GM12875 (cell line): ENCODE measurements around the gene AFAP1L2.
"Not testable (repeated sequence)": the region's sequence is repeated elsewhere in the genome, so short reads cannot be mapped to it uniquely, and the experiment has no call there.

Source experiments
- H3K4me3 ChIP-seq: one replicate; pipeline ENCODE4 v1.5.1; 2011; ENCODE audit warnings: low read depth, low read length, control low read depth
- TF ChIP-seq, protein P1 (sequence below): IDR thresholded peaks from 2 replicates; pipeline ENCODE4 v1.5.1; 2011; ENCODE audit warnings: low read depth, mild to moderate bottlenecking, control low read depth, inconsistent platforms, low read length, moderate library complexity, borderline replicate concordance; ENCODE audit not compliant: insufficient read depth

Gene AFAP1L2

DNA sequence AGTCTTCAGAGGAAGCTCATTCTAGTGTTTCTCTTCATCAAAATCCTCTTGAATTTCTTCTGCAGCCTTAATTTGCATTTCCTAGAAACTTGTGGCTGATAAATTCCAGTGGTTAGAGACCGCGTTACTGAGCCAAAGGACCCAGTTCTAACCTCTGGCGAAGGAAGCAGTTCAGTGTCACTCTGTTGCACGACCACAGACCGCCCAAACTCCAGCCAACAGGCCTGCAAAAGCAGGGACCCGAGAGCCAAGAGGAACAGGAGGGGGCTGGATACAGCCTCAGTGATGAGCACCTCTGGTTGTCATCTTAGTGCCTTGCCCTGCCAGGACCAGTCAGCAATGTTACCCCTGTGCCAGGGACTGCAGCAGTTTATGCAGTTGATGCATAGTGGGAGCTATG is 70.0 kb downstream of the AFAP1L2 start:
- no peak overlapping the region for H3K4me3 ChIP-seq
- TF ChIP-seq, protein P1, sequence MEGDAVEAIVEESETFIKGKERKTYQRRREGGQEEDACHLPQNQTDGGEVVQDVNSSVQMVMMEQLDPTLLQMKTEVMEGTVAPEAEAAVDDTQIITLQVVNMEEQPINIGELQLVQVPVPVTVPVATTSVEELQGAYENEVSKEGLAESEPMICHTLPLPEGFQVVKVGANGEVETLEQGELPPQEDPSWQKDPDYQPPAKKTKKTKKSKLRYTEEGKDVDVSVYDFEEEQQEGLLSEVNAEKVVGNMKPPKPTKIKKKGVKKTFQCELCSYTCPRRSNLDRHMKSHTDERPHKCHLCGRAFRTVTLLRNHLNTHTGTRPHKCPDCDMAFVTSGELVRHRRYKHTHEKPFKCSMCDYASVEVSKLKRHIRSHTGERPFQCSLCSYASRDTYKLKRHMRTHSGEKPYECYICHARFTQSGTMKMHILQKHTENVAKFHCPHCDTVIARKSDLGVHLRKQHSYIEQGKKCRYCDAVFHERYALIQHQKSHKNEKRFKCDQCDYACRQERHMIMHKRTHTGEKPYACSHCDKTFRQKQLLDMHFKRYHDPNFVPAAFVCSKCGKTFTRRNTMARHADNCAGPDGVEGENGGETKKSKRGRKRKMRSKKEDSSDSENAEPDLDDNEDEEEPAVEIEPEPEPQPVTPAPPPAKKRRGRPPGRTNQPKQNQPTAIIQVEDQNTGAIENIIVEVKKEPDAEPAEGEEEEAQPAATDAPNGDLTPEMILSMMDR, result no peak

DNA sequence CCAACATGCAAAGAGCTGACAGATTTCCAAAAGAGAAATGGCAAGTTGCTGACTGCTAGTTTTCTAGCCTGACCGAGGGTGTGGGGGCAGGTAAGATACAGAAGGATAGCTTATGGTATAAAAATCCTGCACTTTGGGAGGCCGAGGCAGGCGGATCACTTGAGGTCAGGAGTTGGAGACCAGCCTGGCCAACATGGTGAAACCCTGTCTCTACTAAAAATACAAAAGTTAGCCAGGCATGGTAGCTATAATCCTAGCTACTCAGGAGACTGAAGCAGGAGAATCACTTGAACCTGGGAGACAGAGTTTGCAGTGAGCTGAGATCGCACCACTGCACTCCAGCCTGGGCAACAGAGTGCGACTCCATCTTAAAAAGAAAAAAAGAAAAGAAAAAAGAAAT is 70.9 kb downstream of the AFAP1L2 start:
- not testable (repeated sequence) for H3K4me3 ChIP-seq

DNA sequence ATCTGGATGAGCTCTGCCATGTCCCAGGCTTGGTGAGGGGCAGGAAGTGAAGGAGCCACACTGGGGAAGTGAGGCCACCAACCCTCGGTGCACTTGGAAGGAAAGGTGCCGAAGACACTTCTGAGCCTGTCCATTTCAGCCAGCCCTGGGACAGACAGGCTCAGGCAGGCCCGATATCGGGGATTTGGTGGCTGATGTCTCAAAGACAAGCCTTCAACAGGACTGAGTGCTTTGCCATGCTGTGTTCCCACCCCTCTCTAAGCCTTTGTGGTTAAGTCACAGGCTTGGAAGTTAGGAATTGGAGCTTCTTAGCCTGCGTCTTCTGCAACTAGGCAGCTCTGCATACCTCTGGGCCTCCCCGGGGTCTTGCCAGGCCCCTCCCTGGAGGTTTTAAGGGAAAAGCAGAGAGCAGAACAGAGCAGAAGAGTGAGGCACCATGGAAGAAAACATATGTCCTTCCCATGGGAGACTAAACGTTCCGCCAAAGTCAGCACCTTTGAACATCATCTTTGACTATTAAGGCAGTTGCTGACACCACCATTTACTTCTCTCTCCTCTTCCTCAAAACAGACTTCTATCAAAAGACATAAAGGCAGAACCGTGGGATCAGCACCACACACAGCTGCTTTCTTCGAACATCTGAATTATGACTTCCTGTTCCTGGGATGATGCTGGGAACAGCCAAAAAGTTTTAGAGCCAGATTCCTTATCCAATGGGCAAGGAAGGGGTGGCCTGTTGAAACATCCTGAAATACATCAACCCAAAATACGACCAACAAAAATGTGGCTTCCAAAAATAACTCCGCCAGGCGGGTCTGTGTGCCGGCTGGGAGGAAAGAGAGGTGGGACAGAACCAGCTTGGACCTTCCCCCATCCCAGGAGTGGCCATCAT is 71.8 kb downstream of the AFAP1L2 start:
- TF ChIP-seq, protein P1, result no peak
- no peak overlapping the region for H3K4me3 ChIP-seq

DNA sequence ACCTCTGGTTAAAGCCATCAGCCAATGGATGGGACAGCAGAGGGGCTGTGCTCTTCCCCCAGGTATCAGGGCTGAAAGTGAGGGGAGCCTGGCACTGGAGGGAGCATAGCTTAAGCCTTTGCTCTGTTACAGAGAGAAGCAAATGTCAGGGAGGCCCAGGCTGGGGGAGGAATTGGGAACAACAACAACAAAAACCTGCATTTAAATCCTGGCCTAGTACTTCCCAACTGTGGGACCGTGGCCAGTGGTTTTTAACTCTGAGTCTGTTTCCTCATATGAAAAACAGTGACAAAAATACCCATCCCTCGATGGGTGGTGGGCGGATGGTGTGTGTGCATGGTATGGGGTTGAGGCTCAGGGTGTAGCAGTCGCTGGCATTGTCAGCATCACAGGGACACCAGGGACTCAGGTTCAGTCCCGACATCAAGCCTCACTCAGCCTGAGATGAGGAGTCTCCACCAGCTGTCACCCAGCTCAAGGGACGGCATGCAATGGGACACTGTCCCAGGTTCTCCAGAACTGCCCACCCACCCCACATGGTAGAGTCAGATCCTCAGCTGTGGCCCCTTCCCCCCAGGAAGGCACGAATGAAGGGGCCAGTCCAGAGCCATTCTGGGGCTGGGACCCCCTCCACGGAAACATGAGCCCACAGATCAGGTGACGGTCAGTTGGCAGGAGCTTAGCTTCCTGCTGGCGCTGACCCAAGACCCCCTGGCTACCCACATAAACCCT is 74.5 kb downstream of the AFAP1L2 start:
- TF ChIP-seq, protein P1, result no peak
- H3K4me3 ChIP-seq, result no peak overlapping the region

DNA sequence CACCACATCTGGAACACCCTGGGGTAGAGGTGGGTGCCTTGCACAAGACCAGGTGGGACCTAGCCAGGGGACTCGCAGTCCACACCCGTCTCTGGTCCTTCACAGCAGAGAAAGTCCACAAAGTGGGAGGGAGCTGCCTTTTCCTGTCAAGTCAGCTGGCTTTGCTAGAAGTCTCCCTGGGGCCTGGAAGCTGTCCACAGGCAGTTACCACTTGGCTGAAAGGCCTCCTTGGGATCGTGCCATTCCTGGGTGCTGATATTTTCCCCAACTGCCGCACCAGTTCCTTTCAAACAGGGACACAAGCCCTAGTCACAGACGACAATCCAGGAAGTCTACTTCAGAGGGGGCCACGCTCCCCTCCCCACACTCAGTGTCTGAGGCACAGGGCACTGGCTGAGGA is 75.4 kb downstream of the AFAP1L2 start:
- H3K4me3 ChIP-seq, result no peak overlapping the region
- TF ChIP-seq, protein P1, result no peak

DNA sequence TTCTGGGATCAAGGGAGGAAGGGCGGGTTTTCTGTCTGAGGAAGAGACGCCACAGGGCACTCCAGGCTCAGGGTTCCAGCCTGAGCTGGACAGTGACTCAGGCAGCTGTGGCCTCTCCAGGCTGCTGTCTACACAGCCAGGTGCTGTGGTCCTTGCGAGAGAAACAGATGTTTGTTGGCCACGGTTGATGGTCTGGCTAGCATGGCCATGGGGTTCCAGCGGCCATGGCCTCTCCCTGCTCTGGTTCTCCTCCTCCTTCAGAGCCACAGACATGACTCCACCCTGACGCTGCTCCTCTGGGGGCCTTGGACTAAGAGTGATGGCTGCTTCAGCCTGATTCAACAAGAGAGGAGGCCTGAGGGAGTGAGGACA is 75.9 kb downstream of the AFAP1L2 start:
- H3K4me3 ChIP-seq, result no peak overlapping the region
- TF ChIP-seq, protein P1, result no peak

DNA sequence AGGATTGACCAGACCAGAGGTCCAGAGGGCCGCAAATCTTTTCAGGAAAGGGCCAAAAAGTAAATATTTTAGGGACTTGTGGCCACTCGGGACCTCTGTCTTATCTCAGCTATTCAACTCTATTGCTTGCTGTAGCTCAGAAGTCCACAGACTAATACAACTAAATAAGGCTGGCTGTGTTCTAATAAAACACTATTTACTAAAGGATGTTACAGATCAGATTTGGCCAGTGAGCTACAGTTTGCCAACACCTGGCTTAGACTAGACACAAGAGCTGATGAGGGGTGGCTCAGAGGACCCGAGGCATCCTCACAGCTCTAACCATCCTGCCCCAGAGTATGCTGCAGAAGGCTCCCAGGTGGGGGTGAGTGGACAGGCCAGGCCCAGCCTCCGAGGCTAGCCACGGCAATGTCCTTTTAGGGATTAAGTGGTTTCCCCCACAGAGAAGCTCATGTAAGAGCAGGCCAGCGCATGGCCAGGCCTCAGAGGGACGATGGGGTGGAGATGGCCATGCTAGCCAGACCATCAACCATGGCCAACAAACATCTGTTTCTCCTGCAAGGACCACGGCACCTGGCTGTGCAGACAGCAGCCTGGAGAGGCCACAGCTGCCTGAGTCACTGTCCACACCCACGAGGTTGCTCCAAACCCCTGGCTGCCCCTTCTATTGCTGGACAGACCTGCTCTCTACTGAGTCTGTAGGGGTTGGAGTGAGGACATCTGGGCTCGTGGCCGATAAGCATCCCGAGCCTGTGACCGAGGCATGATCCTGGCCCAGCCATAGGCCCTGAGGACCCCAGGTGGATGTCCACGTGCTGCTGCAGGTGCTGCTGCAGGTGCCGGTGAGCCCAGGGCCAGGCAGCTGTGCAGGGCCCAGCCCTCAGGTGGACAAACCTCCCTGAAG is 76.5 kb downstream of the AFAP1L2 start:
- H3K4me3 ChIP-seq, result no peak overlapping the region
- TF ChIP-seq, protein P1, result no peak
